Brain microvascular endothelial cell (primary cell): Measurements from ENCODE around the gene SAFB2.

Experiments
- DNase-seq: peaks from one replicate; pipeline ENCODE4 v3.0.0-alpha.2; 2020
- H3K27ac ChIP-seq: fragments of 250-450 bp; sonication (Bioruptor Pico); 2 replicates; pipeline ENCODE4 v1.5.1; 2020; ENCODE audit warnings: mild to moderate bottlenecking, moderate library complexity
- H3K27me3 ChIP-seq: fragments of 250-450 bp; sonication (Bioruptor Pico); replicated peaks from 2 replicates; pipeline ENCODE4 v1.5.1; 2020; ENCODE audit warnings: mild to moderate bottlenecking
- H3K36me3 ChIP-seq: fragments of 250-450 bp; sonication (Bioruptor Pico); replicated peaks from 2 replicates; pipeline ENCODE4 v1.5.1; 2020; ENCODE audit warnings: mild to moderate bottlenecking
- H3K4me3 ChIP-seq: 2 replicates; pipeline ENCODE4 v1.5.1; 2011; ENCODE audit warnings: low read depth, mild to moderate bottlenecking, control low read depth, low read length, moderate library complexity
- in situ Hi-C: cut with HindIII; loops from 2 replicates; pipeline ENCODE4 v1.10.0; 2017; ENCODE audit warnings: low sequenced_read_pairs, low pct_ligation_motif_present
- TF ChIP-seq, protein P1 (sequence below): IDR thresholded peaks from 2 replicates; pipeline ENCODE4 v1.5.1; 2011; ENCODE audit warnings: low read depth, mild to moderate bottlenecking, moderate library complexity, low read length, control low read depth, inconsistent platforms; ENCODE audit errors: missing control alignments

The SAFB2 gene

DNA sequence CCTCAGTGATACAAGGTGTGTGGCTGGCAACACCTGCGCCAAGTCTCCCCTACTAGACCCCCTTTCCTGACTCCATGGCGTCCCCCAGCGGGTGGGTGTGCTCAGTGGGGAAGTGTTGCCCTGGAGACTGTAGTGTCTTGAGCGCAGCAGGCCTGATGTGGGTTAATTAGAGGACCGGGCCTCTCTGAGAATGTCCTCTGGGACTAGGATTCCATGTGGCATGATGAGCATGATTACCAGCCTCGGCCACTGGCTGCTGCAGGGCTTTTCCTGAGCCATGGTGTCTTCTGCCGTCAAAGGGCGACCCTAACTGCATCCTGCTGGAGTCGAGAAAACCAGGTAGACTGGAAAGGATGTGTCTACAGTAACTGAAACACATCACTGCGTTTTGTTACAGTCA, 29.7 kb upstream of the SAFB2 start:
- H3K27me3 ChIP-seq: no peaks in the 10 kb centered on the region
- H3K36me3 ChIP-seq: peaks cover 80% of the 10 kb centered on the region
- H3K27ac ChIP-seq: no peak overlapping the region
- no peak for DNase-seq
- TF ChIP-seq, protein P1, sequence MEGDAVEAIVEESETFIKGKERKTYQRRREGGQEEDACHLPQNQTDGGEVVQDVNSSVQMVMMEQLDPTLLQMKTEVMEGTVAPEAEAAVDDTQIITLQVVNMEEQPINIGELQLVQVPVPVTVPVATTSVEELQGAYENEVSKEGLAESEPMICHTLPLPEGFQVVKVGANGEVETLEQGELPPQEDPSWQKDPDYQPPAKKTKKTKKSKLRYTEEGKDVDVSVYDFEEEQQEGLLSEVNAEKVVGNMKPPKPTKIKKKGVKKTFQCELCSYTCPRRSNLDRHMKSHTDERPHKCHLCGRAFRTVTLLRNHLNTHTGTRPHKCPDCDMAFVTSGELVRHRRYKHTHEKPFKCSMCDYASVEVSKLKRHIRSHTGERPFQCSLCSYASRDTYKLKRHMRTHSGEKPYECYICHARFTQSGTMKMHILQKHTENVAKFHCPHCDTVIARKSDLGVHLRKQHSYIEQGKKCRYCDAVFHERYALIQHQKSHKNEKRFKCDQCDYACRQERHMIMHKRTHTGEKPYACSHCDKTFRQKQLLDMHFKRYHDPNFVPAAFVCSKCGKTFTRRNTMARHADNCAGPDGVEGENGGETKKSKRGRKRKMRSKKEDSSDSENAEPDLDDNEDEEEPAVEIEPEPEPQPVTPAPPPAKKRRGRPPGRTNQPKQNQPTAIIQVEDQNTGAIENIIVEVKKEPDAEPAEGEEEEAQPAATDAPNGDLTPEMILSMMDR: no peak
- in situ Hi-C loops: no loop called here
- no peak overlapping the region for H3K4me3 ChIP-seq

DNA sequence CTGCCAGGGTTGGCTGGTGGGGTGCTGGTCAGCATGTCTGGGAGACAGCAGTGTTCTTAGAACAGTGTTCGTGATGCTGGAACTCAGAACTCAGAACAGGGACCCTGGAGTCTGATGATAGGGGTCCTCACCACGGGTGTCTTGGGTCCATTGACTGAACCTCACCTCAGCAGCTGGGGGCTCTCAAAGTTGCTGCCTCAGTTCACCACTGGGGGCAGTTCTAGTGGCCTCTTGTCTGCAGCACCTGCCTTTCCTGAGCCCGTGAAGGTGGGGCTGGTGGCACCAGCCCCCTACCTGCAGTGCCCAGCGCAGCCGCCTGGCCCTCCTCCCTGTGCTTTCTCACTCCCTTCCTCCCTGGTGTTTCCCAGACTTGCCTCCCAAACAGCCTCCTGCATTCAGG, 28.8 kb upstream of the SAFB2 start:
- Histone ChIP-seq H3K36me3 (peaks cover 83% of the 10 kb centered on the region), H3K27me3 (no peaks in the 10 kb centered on the region), H3K27ac (no peak overlapping the region), H3K4me3 (no peak overlapping the region)
- DNase-seq: no peak
- TF ChIP-seq, protein P1: peak; percentile 15
- in situ Hi-C loops: no loop called here

- TF ChIP-seq, protein P1: no peak
- in situ Hi-C loops: no loop called here
- H3K36me3 ChIP-seq: peaks cover 83% of the 10 kb centered on the region
Observed at GRCh38 chr19:5648464-5648863, 25.9 kb upstream of the SAFB2 start.

GRCh38 chr19:5646703-5647102, 24.1 kb upstream of the SAFB2 start:
- in situ Hi-C loops: no loop called here
- no peak overlapping the region for H3K27ac ChIP-seq
- TF ChIP-seq, protein P1: no peak
- no peak for DNase-seq
- H3K27me3 ChIP-seq: no peaks in the 10 kb centered on the region
- H3K36me3 ChIP-seq: peaks cover 81% of the 10 kb centered on the region
- no peak overlapping the region for H3K4me3 ChIP-seq

More at GRCh38 chr19:5648464-5648863, 25.9 kb upstream of the SAFB2 start:
- Histone ChIP-seq H3K4me3 (no peak overlapping the region), H3K27me3 (no peaks in the 10 kb centered on the region), H3K27ac (no peak overlapping the region)
- DNase-seq: no peak

GRCh38 chr19:5645409-5645808, 22.8 kb upstream of the SAFB2 start:
- TF ChIP-seq, protein P1: no peak
- no peaks in the 10 kb centered on the region for H3K27me3 ChIP-seq
- no peak for DNase-seq
- H3K4me3 ChIP-seq: no peak overlapping the region
- in situ Hi-C loops: no loop called here
- peaks cover 73% of the 10 kb centered on the region for H3K36me3 ChIP-seq
- H3K27ac ChIP-seq: no peak overlapping the region

GRCh38 chr19:5644037-5644436, 21.5 kb upstream of the SAFB2 start:
- Histone ChIP-seq H3K4me3 (no peak overlapping the region), H3K27me3 (no peaks in the 10 kb centered on the region), H3K36me3 (peaks cover 64% of the 10 kb centered on the region), H3K27ac (no peak overlapping the region)
- DNase-seq: no peak
- in situ Hi-C loops: no loop called here
- TF ChIP-seq, protein P1: no peak
